GM18873 (cell line): ENCODE results near the gene ADISSP.

ENCODE experiments used
- ATAC-seq: cut with Tn5 transposase; IDR thresholded peaks from one replicate; pipeline ENCODE4 v1.9.1; 2021; ENCODE audit warnings: mild to moderate bottlenecking, moderate library complexity, moderate number of reproducible peaks; ENCODE audit not compliant: unreplicated experiment, low FRiP score

ADISSP gene

GRCh38 chr20:3723284-3723683 is 44.3 kb downstream of the ADISSP start:
- ATAC-seq: no peak

DNA sequence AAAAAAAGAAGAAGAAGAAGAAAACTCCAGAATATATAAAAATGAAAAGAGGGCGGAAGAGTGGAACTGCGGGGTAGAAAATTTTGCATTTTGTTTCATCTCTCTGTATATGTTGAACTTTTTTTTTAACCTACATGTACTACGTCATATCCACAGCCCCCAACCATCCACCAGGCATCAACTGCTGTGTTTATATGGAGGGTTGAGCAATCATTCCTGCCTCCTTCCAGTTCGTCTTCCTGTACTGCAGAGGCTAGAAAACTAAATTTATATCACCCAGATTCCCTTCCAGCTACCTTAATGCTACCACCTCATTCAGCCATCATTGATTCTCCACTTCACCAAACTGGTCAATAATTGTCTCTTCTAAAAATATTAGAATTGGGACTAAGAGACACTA is 45.6 kb downstream of the ADISSP start:
- no peak for ATAC-seq

DNA sequence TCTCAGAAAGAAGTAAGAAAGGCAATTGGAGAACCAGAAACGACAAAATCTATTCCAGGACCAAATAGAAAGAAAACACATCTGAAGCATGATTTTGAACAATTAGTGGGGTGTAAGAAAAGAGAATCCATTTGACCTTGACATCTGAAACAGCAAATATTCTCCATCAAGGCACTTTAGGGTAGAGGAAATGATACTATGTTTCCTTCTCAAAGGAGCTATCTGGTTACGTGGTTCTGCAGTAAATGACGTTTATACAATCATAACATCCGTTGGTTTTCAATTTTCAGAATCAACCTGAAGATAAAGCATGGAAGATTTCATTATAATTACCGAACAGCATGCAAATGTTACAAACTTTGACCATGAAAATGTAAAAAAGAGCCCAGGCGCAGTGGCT is 46.9 kb downstream of the ADISSP start:
- no peak for ATAC-seq

DNA sequence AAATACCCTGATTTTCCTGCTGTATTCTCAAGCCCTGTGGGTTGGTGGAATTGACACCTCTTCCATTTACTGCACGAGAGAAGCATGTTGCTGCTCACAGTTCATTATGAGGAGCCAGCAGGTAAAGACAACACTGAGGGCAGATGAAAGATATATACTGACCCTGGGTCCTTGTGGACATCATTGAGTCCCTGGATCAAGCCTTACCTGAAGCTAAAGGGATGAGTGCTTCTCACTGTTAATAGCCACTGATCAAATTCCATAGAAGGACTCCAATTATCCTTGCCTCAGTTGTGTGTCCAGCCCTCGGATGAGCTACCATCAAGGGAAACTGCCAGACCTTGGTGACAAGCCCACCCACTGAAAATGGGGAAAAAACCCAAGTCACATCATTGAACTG is 47.5 kb downstream of the ADISSP start:
- ATAC-seq: no peak

DNA sequence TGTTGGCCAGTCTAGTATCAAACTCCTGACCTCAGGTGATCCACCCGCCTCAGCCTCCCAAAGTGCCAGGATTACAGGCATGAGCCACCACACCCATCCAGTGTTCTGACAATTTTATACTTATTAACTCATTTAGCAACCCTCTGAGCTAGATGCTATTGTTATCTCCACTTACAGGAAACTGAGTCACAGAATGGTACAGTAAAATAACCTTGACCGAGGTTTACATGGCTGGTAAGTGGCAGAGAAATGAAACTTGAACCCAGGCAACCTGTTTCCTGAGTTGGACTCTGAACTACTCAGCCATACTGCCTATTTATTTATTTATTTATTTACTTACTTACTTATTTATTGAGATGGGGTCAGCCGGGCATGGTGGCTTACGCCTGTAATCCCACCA is 48.5 kb downstream of the ADISSP start:
- ATAC-seq: no peak

DNA sequence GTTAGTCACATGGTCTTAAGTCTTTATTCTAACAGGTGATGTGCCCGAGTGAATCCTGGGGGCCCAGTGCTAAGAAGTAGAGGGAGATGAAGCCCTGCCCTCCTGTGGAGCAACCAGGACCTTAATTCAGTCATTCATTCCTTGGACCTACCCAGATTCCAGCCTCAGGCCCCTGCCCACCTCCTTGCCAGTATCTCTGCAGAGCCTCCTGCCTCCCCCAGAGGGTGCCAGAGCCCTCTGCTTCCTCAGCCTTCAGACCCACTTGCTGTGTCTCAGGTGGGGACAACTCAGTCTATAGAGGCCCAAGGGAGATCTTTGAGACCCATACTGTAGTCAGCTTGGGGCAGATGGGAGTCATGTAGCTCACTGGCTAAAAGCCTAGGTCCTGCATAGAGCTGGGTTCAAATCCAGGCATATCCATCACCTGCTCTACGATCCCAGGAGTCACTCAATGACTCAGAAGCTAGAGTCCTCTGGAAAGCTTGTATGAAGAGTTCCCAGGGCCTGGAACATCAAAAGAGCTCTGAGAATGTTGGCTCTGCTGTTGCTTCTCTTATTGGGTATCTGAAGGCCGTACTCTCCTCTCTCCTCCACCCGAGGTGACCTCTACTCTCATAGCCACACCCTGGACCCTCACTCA is 51.2 kb downstream of the ADISSP start:
- ATAC-seq: no peak

- ATAC-seq: no peak
Measured at GRCh38 chr20:3714092-3714491, 53.5 kb downstream of the ADISSP start.

DNA sequence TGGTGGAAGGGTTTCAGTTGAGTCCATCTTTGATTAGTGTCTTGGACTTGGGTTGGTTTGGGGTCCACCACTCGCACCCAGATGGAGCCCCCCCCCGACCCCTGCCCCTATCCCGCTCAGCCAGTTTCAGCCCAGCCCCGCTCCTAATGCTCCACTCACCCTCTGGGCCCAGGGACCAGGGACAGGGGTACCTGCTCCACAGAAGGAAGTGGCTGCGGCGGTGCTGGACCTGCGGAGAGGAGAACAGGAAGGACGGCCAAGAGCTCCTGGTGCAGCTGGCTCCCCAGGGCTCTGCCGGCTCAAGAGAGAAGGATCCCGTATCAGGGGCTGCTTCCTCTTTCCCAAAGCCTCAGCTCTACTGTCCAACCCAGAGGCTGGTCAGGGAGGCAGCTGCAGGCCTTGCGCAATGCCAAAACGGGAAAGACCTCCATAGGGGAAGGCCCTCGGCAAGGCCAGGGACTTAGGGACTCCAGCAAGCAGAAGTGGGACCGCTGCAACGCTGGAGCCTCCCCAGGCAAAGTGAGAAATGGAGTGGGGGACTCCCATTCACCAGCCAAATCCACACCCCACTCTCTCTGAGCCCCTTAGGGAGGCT is 55.2 kb downstream of the ADISSP start, which contains the start of gene SIGLEC1:
TSS of gene SIGLEC1 (minus strand) at position 322 of the 595 bp plus-strand sequence. CDS start 5,472 bp downstream, outside the sequence.
- ATAC-seq: no peak

- no peak for ATAC-seq
Measured at GRCh38 chr20:3711484-3711941, 56.0 kb downstream of the ADISSP start.

DNA sequence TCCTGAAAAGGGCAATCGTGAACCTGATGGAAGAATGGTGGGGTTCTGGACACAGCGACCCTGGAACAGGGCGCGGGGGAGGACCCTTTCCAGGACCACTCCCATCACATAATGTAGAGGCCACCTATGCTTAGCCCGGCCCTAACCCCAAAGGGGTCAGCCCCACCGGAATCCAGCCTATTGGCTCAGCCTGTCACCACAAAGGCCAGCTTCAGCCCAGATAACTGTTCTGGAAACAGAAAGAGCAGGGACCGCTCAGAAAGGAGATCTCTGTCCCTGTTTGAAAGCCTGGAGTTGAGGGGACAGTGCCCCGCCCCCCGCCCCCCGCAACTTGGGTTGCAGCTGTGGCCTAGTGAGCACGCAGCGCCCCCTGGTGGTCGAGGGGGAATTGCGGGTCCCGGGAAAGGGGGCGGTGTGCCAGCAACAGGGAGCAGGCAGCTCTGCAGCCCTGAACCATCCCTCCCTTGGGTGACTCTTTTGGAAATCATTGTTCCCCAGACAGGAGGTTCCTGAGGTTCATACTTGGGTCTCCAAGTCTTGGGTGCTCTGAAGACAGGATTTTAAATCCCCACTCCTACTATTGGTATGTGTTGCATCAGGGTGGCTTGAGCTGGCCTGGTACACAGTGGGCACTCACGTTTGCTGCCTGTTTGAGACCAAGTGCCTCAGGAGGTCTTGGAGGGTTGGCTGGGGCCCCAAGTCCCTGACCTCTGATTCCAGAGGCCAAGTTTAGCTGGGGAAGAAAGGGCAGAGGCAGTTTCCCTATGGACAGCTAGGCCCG is 56.7 kb downstream of the ADISSP start:
- ATAC-seq: no peak

GRCh38 chr20:3710011-3710466 is 57.5 kb downstream of the ADISSP start:
- no peak for ATAC-seq

- no peak for ATAC-seq
Measured at GRCh38 chr20:3707508-3707899, 60.0 kb downstream of the ADISSP start.

- no peak for ATAC-seq
Measured at GRCh38 chr20:3706774-3707507, 60.6 kb downstream of the ADISSP start.

DNA sequence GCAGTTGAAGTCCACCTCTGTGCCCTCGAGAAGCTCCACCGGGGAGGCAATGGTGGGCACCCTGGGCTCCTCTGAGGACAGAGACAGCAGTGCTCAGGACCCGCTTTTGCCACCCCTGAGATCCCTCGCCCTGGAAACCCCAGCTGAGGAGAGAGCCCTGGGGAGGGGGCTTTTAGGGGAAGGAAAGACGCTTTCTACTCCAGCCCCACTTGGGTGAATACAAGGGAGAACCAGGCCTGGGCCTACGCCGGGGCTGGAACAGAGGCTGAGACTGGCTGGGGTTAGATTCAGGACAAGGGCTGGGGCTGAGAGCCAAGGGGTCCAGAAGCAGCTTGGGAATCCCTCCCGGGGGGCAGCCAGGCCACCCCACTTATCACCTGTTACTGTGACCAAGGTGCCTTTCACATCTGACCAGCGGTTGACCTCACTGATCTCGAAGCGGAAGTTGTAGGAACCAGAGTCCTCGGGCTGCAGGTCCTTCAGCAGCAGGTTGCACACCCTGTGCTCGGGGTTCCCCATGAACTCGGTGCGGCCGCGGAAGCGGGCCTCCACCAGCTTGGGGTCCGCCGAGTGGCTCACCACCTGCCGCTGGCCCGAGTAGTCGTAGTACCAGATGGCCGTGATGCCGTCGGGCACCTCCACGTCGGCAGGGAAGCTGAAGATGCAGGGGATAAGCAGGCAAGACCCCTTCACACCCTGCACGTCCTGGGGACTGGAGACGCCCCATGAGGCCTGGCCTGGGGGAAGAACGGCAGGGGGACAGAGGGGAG is 61.4 kb downstream of the ADISSP start:
- ATAC-seq: no peak

- no peak for ATAC-seq
Measured at GRCh38 chr20:3705491-3705969, 62.0 kb downstream of the ADISSP start.

GRCh38 chr20:3704087-3704486 is 63.5 kb downstream of the ADISSP start:
- ATAC-seq: no peak
